Stimulated activated CD4-positive, alpha-beta T cell treated with anti-CD3 and anti-CD28 coated beads, TNF-alpha, amount 100 ng/mL, for 48 hours (primary cell): ENCODE measurements around the gene IKBKG.
"Not testable (repeated sequence)": the region's sequence is repeated elsewhere in the genome, so short reads cannot be mapped to it uniquely, and the experiment has no call there.

ENCODE experiments used
- DNase-seq, 3 donors: peaks; one replicate each; pipeline ENCODE4 v3.0.0-alpha.2; 2020; ENCODE audit warnings: low read depth in 3 of 3

The IKBKG gene

GRCh38 chrX:154547245-154548027 lies at the start of gene IKBKG:
TSS of gene IKBKG (plus strand) at chrX:154547620. CDS start at chrX:154552003, 4,383 bp downstream.
- DNase-seq: peak; percentile 75 to 82 (median 79)

DNA sequence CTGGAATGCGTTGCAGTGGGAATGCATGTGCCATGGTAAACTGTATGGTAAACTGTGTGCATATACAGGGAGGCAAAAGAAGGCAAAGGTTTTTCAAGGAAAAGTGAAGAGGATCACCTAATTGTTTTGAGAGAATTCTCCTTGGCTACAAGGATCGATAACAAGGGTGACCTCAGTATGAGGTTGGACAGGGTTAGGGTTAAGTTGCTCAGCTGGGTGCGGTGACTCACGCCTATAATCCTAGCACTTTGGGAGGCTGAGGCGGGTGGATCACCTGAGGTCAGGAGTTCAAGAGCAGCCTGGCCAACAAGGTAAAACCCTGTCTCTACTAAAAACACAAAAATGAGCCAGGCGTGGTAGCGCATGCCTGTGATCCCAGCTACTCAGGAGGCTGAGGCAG lies 46.0 kb upstream of the IKBKG start:
- not testable (repeated sequence) for DNase-seq

- DNase-seq: no peak
These were observed 45.3 kb upstream of the IKBKG start for GRCh38 chrX:154502098-154502497.

- DNase-seq: no peak
These were observed 44.4 kb upstream of the IKBKG start for GRCh38 chrX:154502989-154503388.

DNA sequence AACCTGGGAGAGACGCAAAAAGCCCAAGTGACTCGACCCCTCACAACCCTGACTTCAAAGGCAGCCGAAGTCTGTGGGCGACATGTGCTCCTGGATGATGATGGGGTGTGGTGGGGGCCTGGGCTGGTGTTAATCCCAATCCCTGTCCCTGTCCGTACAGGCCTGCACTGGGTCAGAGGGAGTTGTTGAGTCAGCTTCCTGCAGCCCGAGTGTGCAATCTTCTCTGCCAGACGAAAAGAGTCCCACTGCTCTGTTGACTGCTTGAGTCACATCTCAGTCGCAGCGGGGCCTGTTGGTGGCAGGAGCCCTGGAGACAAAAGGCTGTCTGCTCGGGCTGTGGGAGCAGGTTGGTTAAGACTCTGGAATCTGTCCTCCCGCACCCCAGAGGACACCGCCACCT lies 41.7 kb upstream of the IKBKG start:
- no peak for DNase-seq

GRCh38 chrX:154506483-154507332 lies 40.7 kb upstream of the IKBKG start:
- no peak for DNase-seq

DNA sequence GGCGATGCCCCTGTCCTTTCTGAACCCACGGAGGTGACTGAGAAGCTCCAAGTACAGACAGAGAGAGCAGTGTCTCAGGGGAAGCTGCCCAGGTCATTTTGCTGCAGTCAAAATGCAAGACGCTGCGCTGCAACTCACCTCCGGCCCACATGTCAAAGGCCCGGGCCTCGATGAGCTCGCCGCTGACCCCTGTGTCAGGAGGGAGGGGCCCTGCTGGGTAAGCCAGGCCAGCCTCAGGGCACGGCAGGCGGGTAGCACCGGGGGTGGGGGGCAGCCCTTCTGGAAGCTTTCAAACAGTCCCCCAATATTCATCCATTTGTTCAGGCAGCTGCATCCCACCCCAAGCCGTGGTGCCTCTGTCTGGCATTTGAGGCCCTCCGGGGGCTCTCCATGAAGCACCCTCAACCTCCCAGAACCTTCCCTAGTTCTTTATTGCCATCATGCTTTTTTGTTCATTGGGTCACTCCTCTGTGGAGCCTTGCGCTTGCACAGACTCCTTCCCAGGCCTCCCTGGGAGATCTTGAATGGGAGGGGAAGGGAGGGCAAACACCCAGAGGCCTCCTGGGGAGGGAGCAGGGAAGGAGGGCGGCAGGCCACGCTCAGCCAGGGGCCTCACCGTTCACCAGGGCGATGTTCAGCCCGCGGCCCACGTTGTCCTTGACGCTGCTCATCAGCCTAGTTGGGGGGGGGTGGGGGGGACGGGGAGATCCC lies 39.6 kb upstream of the IKBKG start:
- no peak for DNase-seq

DNA sequence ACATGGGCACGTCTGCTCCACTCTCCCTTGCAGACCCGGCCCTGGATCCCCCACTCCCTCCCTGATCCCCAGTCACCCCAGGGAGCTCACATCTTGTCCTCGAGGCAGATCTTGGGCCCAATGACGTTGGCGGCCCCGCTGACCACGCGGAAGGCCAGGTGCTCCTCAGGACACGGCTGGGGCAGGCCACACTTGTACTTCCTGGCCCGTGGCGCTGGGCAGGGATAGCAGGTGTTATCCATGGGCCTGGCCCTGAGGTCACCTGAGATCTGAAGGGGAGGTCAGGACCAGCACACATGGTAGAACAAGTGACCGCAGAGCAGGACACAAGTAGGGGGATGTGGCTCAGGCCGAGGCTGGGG lies 39.1 kb upstream of the IKBKG start:
- no peak for DNase-seq

DNA sequence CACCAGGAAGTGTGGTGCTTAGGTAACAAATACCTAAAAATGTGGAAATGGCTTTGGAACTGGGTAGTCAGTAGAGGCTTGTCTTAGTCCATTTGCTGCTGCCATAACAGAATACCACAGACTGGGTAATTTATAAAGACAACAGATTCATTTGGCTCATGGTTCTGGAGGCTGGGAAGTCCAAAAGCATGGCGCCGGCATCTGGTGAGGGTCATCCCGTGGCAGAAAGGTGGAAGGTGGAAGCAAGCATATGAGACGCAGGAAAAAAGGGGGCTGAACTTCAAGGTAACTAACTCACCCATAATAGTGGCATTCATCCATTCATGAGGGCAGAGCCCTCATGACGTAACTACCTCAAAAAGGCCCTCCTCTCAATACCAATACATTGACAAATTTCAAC lies 38.0 kb upstream of the IKBKG start:
- no peak for DNase-seq

DNA sequence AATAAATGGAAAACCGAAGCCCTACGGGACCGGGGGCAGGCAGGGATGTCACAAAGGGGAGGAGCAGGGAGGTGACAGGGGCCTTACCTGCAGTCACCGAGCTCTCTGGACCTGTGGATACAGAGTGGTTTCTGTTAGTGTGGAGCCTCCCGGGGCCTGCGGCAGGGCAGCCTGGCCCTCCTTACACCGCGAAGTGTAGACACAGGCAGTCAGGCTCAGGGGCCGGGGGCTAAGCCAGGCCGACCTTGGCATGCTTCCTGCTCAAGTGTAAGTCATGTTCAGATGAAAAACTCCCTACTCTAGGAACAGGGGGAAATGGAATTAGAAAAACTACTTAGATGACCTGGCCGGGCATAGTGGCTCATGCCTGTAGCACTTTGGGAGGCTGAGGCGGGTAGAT lies 35.7 kb upstream of the IKBKG start:
- DNase-seq: no peak

DNA sequence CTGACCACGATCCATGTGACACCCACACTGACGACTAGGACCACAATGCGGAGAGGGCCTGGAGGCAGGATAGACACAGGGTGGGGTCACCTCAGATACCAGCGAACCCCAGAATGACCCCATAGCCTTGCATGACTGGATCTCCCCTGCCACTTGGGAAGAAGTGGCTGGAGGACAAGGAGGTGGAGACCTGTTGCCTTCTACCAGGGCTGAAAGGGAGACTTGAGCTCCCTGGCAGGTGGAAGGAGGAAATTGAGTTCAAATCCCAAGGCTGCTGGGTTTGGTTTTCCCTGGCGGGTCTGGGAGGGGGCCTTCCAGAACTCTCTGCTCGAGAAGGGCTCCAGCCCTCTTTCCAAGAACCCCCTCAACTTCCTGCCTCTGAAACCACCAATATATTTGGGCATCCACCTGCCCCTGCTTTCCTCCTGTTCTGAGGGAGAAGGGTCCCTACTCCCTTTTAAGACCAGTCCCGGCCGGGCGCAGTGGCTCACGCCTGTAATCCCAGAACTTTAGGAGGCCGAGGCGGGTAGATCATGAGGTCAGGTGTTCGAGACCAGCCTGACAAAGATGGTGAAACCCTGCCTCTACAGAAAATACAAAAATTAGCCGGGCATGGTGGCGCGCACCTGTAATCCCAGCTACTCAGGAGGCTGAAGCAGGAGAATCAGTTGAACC lies 34.4 kb upstream of the IKBKG start:
- DNase-seq: no peak

- no peak for DNase-seq
These were observed 33.7 kb upstream of the IKBKG start for GRCh38 chrX:154513716-154514115.

GRCh38 chrX:154515090-154515965 lies 32.1 kb upstream of the IKBKG start:
- DNase-seq: no peak

- peak; percentile 82 to 90 (median 90) for DNase-seq
These were observed 31.3 kb upstream of the IKBKG start, which contains the start of gene FAM3A for GRCh38 chrX:154515966-154516655. TSS of gene FAM3A (minus strand) at chrX:154516232. CDS start at chrX:154515772, 460 bp downstream.

- no peak for DNase-seq
These were observed 30.7 kb upstream of the IKBKG start for GRCh38 chrX:154516656-154517100.

DNA sequence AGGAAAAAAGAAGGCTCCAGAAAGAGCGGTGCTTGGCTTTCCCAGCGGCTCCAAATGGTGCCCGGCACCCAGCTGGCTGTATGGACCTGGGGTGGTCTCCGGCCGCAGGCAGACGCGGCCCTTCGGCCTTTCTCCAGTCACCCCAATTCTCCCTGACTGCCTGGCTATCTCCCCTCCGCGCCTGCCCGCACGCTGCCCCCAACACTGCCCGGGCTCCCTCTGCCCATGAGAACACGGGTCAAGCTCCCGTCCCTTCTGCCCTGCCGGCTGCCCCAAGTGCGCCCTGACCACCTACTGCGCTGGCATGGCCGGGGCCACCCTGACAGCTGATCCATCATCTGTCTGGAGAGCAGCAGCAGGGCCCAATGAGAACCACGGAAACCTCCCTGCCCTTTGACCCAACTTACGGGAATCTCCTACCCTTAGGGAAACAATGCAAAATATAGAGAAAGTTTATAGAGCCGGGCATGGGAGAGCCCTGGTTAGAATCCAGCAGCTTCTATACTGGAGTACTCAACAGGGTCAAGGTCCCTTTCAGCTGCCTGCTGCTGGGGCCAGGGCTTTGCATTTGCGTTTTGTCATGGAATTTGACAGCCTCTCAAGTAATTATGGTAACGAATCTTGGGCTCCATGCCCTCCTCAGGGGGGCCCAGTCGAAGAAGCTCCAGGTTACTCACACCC lies 30.2 kb upstream of the IKBKG start:
- DNase-seq: no peak

GRCh38 chrX:154519389-154519788 lies 28.0 kb upstream of the IKBKG start:
- no peak for DNase-seq

GRCh38 chrX:154525606-154526490 lies 21.6 kb upstream of the IKBKG start:
- no peak for DNase-seq
